ENCODE data around the gene ADPRHL1.
A peak's percentile ranks its signal among the peaks of the same experiment; 100 is the strongest.

ADPRHL1 gene

DNA sequence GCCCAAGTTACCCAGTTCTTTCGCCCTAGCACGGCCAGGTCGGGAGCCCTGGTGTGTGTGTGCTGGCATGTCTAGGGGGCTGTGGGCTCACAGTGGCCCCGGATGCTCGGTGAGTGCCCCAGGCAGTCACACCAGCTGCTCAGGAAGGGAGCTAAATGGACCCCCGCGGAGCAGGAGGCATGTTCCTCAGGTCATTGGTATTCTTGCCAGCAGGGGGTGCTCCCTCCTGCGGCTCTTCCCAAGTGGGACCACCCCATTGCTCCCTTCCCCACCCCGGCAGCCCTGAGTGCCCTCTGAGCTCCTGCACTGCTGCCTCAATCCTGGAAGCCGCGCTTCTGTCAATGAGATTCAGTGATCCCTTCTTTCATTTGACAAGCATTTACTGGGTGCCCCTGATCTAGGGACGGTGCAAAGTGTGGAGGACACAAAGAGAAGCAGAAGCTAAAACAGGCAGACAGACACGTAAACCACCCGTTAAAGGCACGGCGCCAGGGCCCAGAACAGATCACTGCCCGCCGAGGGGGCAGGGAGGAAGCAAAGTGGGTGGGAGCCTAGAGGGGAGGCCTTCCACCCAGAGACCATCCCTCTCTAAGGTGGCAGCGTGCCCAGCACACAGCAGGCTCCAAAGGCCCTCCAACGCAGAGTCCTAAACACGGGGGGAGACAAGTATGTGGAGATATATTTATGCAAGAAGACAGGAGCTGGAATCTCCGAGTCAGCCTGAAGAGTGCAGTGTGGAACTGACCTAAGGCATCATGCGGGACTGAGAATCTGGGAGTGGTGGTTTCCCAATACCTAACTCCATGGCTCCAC is 5.2 kb upstream of the ADPRHL1 start:
- in situ Hi-C loops (cut with HindIII; ENCODE audit: low sequenced_read_pairs): no loop called here
- DNase-seq (ENCODE audit: low read depth, low spot score): peak; percentile 63
- peak; percentile 49 for TF ChIP-seq CTCF (IDR thresholded peaks at IDR 0.05; ENCODE audit: low read depth, low read length)
- no peak overlapping the region for H3K4me3 ChIP-seq (ENCODE audit: low read depth, low read length)

- in situ Hi-C loops (cut with HindIII; ENCODE audit: low sequenced_read_pairs): no loop called here
- no peak overlapping the region for H3K4me3 ChIP-seq (ENCODE audit: low read depth, low read length)
- TF ChIP-seq CTCF (IDR thresholded peaks at IDR 0.05; ENCODE audit: low read depth, low read length): peak; percentile 10
- DNase-seq (ENCODE audit: low read depth, low spot score): no peak
Observed at GRCh38 chr13:113457510-113457909, 4.2 kb upstream of the ADPRHL1 start.

- no peak for DNase-seq (ENCODE audit: low read depth, low spot score)
- in situ Hi-C loops (cut with HindIII; ENCODE audit: low sequenced_read_pairs): no loop called here
- TF ChIP-seq CTCF (IDR thresholded peaks at IDR 0.05; ENCODE audit: low read depth, low read length): no peak
Observed at GRCh38 chr13:113456116-113456702, 2.9 kb upstream of the ADPRHL1 start.

DNA sequence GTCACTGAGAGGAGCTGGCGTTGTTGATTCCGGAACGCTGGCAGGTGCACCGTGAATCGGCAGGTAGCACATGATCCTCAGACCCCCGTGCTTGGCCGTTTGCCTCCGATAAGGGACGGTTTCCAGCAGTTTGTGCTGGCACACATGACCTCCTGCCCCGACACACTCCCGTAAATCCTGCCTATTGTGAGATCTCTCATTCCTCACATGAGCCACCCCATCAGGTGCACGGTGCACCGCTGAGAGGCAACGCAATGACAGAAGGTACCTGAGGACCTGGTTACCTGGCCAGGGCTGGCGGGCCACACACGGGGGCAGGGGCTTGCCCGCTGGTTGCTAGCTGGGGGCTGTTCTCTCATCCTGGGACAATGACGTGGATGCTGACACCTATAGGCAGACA is 2.1 kb upstream of the ADPRHL1 start:
- no peak overlapping the region for H3K4me3 ChIP-seq (ENCODE audit: low read depth, low read length)
- in situ Hi-C loops (cut with HindIII; ENCODE audit: low sequenced_read_pairs): no loop called here
- no peak for TF ChIP-seq CTCF (IDR thresholded peaks at IDR 0.05; ENCODE audit: low read depth, low read length)
- DNase-seq (ENCODE audit: low read depth, low spot score): no peak

More at GRCh38 chr13:113456116-113456702, 2.9 kb upstream of the ADPRHL1 start:
- H3K4me3 ChIP-seq (ENCODE audit: low read depth, low read length): no peak overlapping the region

DNA sequence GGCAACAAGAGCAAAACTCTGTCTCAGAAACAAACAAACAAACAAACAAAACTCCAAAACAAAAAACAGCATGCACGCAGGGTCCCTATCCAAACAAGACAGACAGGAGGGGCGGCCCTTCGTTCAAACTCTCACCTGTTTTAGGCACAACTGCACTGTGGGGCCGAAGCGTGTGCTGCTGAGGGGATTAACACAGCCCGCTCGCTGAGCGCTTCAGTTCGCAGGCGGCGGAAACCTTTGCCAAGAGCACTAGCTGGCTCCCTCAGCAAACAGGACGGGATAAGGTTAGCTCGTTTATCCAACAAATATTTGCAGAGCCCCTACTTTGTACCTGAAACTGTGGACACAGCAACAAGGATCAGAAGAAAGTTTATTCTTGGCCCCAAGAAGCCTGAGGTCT is 1.6 kb upstream of the ADPRHL1 start:
- H3K4me3 ChIP-seq (ENCODE audit: low read depth, low read length): no peak overlapping the region
- TF ChIP-seq CTCF (IDR thresholded peaks at IDR 0.05; ENCODE audit: low read depth, low read length): no peak
- DNase-seq (ENCODE audit: low read depth, low spot score): no peak
- in situ Hi-C loops (cut with HindIII; ENCODE audit: low sequenced_read_pairs): no loop called here

DNA sequence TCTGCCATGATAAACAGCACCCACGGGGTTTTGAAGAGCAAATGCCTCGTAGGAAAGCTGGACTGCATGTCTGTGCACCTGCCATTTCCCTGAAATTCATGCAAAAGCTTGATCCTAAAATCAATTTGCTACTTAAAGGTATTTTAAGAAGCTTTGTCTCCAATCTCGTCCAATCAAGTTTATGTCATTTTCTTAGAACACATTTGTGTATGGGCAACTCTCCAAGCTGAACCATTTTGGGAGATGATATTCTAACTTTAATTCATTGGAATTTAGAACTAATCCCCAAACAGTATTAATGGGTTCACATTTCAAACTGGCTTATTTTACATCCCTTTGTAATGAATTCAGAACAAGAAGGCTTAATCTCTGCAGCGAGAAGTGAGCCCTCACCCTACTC is 822 bp downstream of the ADPRHL1 start:
- DNase-seq (ENCODE audit: low read depth, low spot score): no peak
- TF ChIP-seq CTCF (IDR thresholded peaks at IDR 0.05; ENCODE audit: low read depth, low read length): no peak
- in situ Hi-C loops (cut with HindIII; ENCODE audit: low sequenced_read_pairs): no loop called here
- no peak overlapping the region for H3K4me3 ChIP-seq (ENCODE audit: low read depth, low read length)
